Astrocyte (in vitro differentiated cells and primary cell): ENCODE measurements around the gene DEPP1. TPM values are rescaled to one million over a fixed set of nuclear protein-coding genes. Genes with fewer than 3 reads are reported as not detected.
A peak's percentile ranks its signal among the peaks of the same experiment; 100 is the strongest.

ENCODE experiments used
- DNase-seq: peaks from one replicate; pipeline ENCODE4 v3.0.0-alpha.2; 2010; ENCODE audit warnings: low read depth
- FAIRE-seq: peaks from 2 replicates; lab custom pipeline; 2011; peaks lifted over from hg19 to GRCh38; lab: Jason Lieb, UNC
- H2AFZ ChIP-seq: 2 replicates; pipeline ENCODE4 v1.6.0; 2012; ENCODE audit warnings: low read depth, low read length, inconsistent platforms
- H3K27ac ChIP-seq: 2 replicates; pipeline ENCODE4 v1.5.1; 2011; ENCODE audit warnings: low read depth, low read length, inconsistent platforms
- H3K27me3 ChIP-seq: 2 replicates; pipeline ENCODE4 v1.6.0; 2011; ENCODE audit warnings: low read length, inconsistent platforms; ENCODE audit not compliant: insufficient read depth
- H3K36me3 ChIP-seq: 2 replicates; pipeline ENCODE4 v1.5.1; 2011; ENCODE audit warnings: low read length, inconsistent platforms; ENCODE audit not compliant: insufficient read depth
- H3K4me1 ChIP-seq: 2 replicates; pipeline ENCODE4 v1.5.1; 2011; ENCODE audit warnings: low read length, inconsistent platforms; ENCODE audit not compliant: insufficient read depth
- H3K4me2 ChIP-seq: 2 replicates; pipeline ENCODE4 v1.6.0; 2012; ENCODE audit warnings: low read length, inconsistent platforms
- H3K4me3 ChIP-seq: 2 replicates; pipeline ENCODE4 v1.5.1; 2011; ENCODE audit warnings: low read depth, mild to moderate bottlenecking, low read length, inconsistent platforms; ENCODE audit not compliant: insufficient read depth
- H3K79me2 ChIP-seq: 2 replicates; pipeline ENCODE4 v1.6.0; 2012; ENCODE audit warnings: mild to moderate bottlenecking, low read length, inconsistent platforms; ENCODE audit not compliant: insufficient read depth
- H3K9ac ChIP-seq: 2 replicates; pipeline ENCODE4 v1.6.0; 2012; ENCODE audit warnings: mild to moderate bottlenecking, low read length, inconsistent platforms
- H3K9me3 ChIP-seq: 2 replicates; pipeline ENCODE4 v1.5.1; 2012; ENCODE audit warnings: low read depth, mild to moderate bottlenecking, low read length, inconsistent platforms; ENCODE audit not compliant: insufficient read depth
- H4K20me1 ChIP-seq: 2 replicates; pipeline ENCODE4 v1.6.0; 2012; ENCODE audit warnings: low read length, inconsistent platforms; ENCODE audit not compliant: insufficient read depth
- H3K27ac Mint-ChIP-seq: one replicate; pipeline ENCODE4 v1.8.0; 2021; ENCODE audit warnings: mild to moderate bottlenecking, mixed read lengths; ENCODE audit not compliant: unreplicated experiment
- H3K27me3 Mint-ChIP-seq: one replicate; pipeline ENCODE4 v1.8.0; 2021; ENCODE audit warnings: low read depth, mixed read lengths; ENCODE audit not compliant: unreplicated experiment
- H3K36me3 Mint-ChIP-seq: one replicate; pipeline ENCODE4 v1.8.0; 2021; ENCODE audit warnings: low read depth, mixed read lengths; ENCODE audit not compliant: unreplicated experiment
- H3K4me1 Mint-ChIP-seq: one replicate; pipeline ENCODE4 v1.8.0; 2021; ENCODE audit warnings: low read depth, mixed read lengths; ENCODE audit not compliant: unreplicated experiment
- H3K4me3 Mint-ChIP-seq: one replicate; pipeline ENCODE4 v1.8.0; 2021; ENCODE audit warnings: mild to moderate bottlenecking, moderate library complexity, mixed read lengths; ENCODE audit not compliant: unreplicated experiment
- H3K9me3 Mint-ChIP-seq: one replicate; pipeline ENCODE4 v1.8.0; 2021; ENCODE audit warnings: mild to moderate bottlenecking, mixed read lengths; ENCODE audit not compliant: unreplicated experiment
- CTCF ChIP-seq: IDR thresholded peaks from 2 replicates; pipeline ENCODE4 v1.5.1; 2011; ENCODE audit warnings: low read depth, mild to moderate bottlenecking, inconsistent platforms, low read length, moderate library complexity; ENCODE audit not compliant: insufficient read depth
- EZH2 ChIP-seq: IDR thresholded peaks from 2 replicates; pipeline ENCODE4 v1.6.1; 2012; ENCODE audit warnings: mild to moderate bottlenecking, low read length, inconsistent platforms; ENCODE audit not compliant: insufficient read depth
- total RNA-seq: library from RNA; stranded (reverse); gene quantifications from 2 replicates; pipeline ENCODE4 v1.2.1, GENCODE V29; 2021

Gene DEPP1
- total RNA-seq, 1 donor from 2014 or later: 6.6 TPM

GRCh38 chr10:44990965-44991364 lies 12.4 kb upstream of the DEPP1 start:
- Histone ChIP-seq H3K27ac (no peak overlapping the region), H3K9ac (no peak overlapping the region), H3K4me2 (no peak overlapping the region), H3K79me2 (no peaks in the 10 kb centered on the region), H3K9me3 (no peaks in the 10 kb centered on the region), H3K4me3 (no peak overlapping the region), H3K4me1 (peaks cover 4% of the 10 kb centered on the region), H4K20me1 (no peaks in the 10 kb centered on the region), H3K27me3 (no peaks in the 10 kb centered on the region), H2AFZ (no peak overlapping the region), H3K36me3 (no peaks in the 10 kb centered on the region)
- Mint-ChIP-seq H3K27me3 (no peaks in the 10 kb centered on the region), H3K9me3 (no peaks in the 10 kb centered on the region), H3K4me3 (no peak overlapping the region), H3K36me3 (peaks cover 35% of the 10 kb centered on the region), H3K4me1 (peaks cover 23% of the 10 kb centered on the region), H3K27ac (peak overlapping the region; percentile 34)
- DNase-seq (no peak), FAIRE-seq (no peak)
- TF ChIP-seq EZH2 (no peak), CTCF (no peak)

- Histone ChIP-seq H4K20me1 (no peaks in the 10 kb centered on the region), H3K4me2 (no peak overlapping the region), H3K4me1 (peaks cover 6% of the 10 kb centered on the region), H3K79me2 (no peaks in the 10 kb centered on the region), H3K36me3 (no peaks in the 10 kb centered on the region), H3K9ac (no peak overlapping the region), H3K27ac (no peak overlapping the region), H3K27me3 (no peaks in the 10 kb centered on the region), H3K4me3 (no peak overlapping the region), H3K9me3 (no peaks in the 10 kb centered on the region), H2AFZ (no peak overlapping the region)
- peak overlapping the region; percentile 42 for H3K4me3 Mint-ChIP-seq
- DNase-seq: no peak
- peaks cover 30% of the 10 kb centered on the region for H3K4me1 Mint-ChIP-seq
- no peaks in the 10 kb centered on the region for H3K9me3 Mint-ChIP-seq
- TF ChIP-seq EZH2 (no peak), CTCF (peak; percentile 4)
- H3K36me3 Mint-ChIP-seq: peaks cover 37% of the 10 kb centered on the region
- no peak for FAIRE-seq
- no peaks in the 10 kb centered on the region for H3K27me3 Mint-ChIP-seq
- no peak overlapping the region for H3K27ac Mint-ChIP-seq
Measured at GRCh38 chr10:44990302-44990655, 11.7 kb upstream of the DEPP1 start.

- H3K36me3 ChIP-seq: no peaks in the 10 kb centered on the region
- no peak overlapping the region for H3K9ac ChIP-seq
- TF ChIP-seq CTCF (no peak), EZH2 (no peak)
- H3K9me3 ChIP-seq: no peaks in the 10 kb centered on the region
- peaks cover 10% of the 10 kb centered on the region for H3K4me1 ChIP-seq
- H3K4me1 Mint-ChIP-seq: peaks cover 35% of the 10 kb centered on the region
- no peak overlapping the region for H3K27ac Mint-ChIP-seq
- no peak overlapping the region for H3K27ac ChIP-seq
- H3K9me3 Mint-ChIP-seq: peaks cover 2% of the 10 kb centered on the region
- H3K36me3 Mint-ChIP-seq: peaks cover 41% of the 10 kb centered on the region
- no peaks in the 10 kb centered on the region for H3K27me3 Mint-ChIP-seq
- no peak overlapping the region for H2AFZ ChIP-seq
- H3K4me2 ChIP-seq: no peak overlapping the region
- no peak for DNase-seq
- H3K4me3 Mint-ChIP-seq: no peak overlapping the region
- FAIRE-seq: no peak
- no peak overlapping the region for H3K4me3 ChIP-seq
- H4K20me1 ChIP-seq: no peaks in the 10 kb centered on the region
- no peaks in the 10 kb centered on the region for H3K79me2 ChIP-seq
- no peaks in the 10 kb centered on the region for H3K27me3 ChIP-seq
Measured at GRCh38 chr10:44989597-44990301, 11.1 kb upstream of the DEPP1 start.
